Hepatocyte (in vitro differentiated cells): ENCODE data around the gene MAN1B1. TPM values are rescaled to one million over a fixed set of nuclear protein-coding genes. Genes with fewer than 3 reads are reported as not detected.
A peak's percentile ranks its signal among the peaks of the same experiment; 100 is the strongest.

Experiments
- DNase-seq: peaks from one replicate; pipeline ENCODE4 v3.0.0-alpha.2; 2016; ENCODE audit warnings: low spot score
- H2AFZ ChIP-seq: fragments of 200-600 bp; sonication (generic); 2 replicates; pipeline ENCODE4 v1.6.0; 2016; ENCODE audit warnings: antibody characterized with exemption, mild to moderate bottlenecking
- H3K27ac ChIP-seq: fragments of 200-600 bp; sonication (generic); 2 replicates; pipeline ENCODE4 v1.5.1; 2016; ENCODE audit warnings: mild to moderate bottlenecking
- H3K27me3 ChIP-seq: fragments of 200-600 bp; sonication (generic); 2 replicates; pipeline ENCODE4 v1.6.1; 2016
- H3K36me3 ChIP-seq: fragments of 200-600 bp; sonication (generic); replicated peaks from 2 replicates; pipeline ENCODE4 v1.5.1; 2016; ENCODE audit warnings: low read depth; ENCODE audit not compliant: insufficient read depth
- H3K4me1 ChIP-seq: fragments of 200-600 bp; sonication (generic); 2 replicates; pipeline ENCODE4 v1.5.1; 2016; ENCODE audit warnings: mild to moderate bottlenecking, moderate library complexity; ENCODE audit not compliant: insufficient read depth
- H3K4me2 ChIP-seq: fragments of 200-600 bp; sonication (generic); 2 replicates; pipeline ENCODE4 v1.6.0; 2016
- H3K4me3 ChIP-seq: fragments of 200-600 bp; sonication (generic); 2 replicates; pipeline ENCODE4 v1.5.1; 2016; ENCODE audit warnings: mild to moderate bottlenecking
- H3K79me2 ChIP-seq: fragments of 200-600 bp; sonication (generic); 2 replicates; pipeline ENCODE4 v1.6.0; 2017; ENCODE audit warnings: mild to moderate bottlenecking
- H3K9me2 ChIP-seq: fragments of 200-600 bp; sonication (generic); replicated peaks from 2 replicates; pipeline ENCODE4 v1.6.0; 2017; ENCODE audit warnings: mild to moderate bottlenecking; ENCODE audit not compliant: insufficient read depth
- H3K9me3 ChIP-seq: fragments of 200-600 bp; sonication (generic); 2 replicates; pipeline ENCODE4 v1.5.1; 2016; ENCODE audit warnings: low read depth, mild to moderate bottlenecking
- H4K20me1 ChIP-seq: fragments of 200-600 bp; sonication (generic); 2 replicates; pipeline ENCODE4 v1.6.0; 2016; ENCODE audit warnings: mild to moderate bottlenecking; ENCODE audit not compliant: insufficient read depth, poor library complexity, severe bottlenecking
- CTCF ChIP-seq: fragments of 200-600 bp; sonication (generic); IDR thresholded peaks from 2 replicates; pipeline ENCODE4 v1.5.1; 2016; ENCODE audit warnings: antibody characterized with exemption, mild to moderate bottlenecking; ENCODE audit not compliant: poor library complexity
- EZH2 ChIP-seq: fragments of 200-600 bp; sonication (generic); IDR thresholded peaks from 2 replicates; pipeline ENCODE4 v1.6.1; 2016; ENCODE audit warnings: antibody characterized with exemption, mild to moderate bottlenecking, borderline replicate concordance
- EZH2phosphoT487 ChIP-seq: fragments of 200-600 bp; sonication (generic); IDR thresholded peaks from one replicate; pipeline ENCODE4 v1.6.1; 2018; ENCODE audit warnings: antibody characterized with exemption, mild to moderate bottlenecking, low read depth, moderate library complexity; ENCODE audit not compliant: unreplicated experiment, severe bottlenecking
- WGBS: methylation state at CpG from one replicate; pipeline ENCODE4 v1.1.6; 2016; ENCODE audit warnings: low lambda C conversion rate; ENCODE audit errors: missing lambda C conversion rate; 5-methylcytosine and 5-hydroxymethylcytosine counted together
- polyA plus RNA-seq: library from polyadenylated mRNA; unstranded; fragments of >200 nt; fragmentation: Nextera tagmentation; extraction: Ambion mirVana; gene quantifications from 2 replicates; pipeline ENCODE4 v1.2.1, GENCODE V29; 2016
- total RNA-seq: library from RNA; depleted of rRNA; stranded (reverse); fragments of >200 nt; gene quantifications from 2 replicates; pipeline ENCODE4 v1.2.3, GENCODE V29; 2014

The MAN1B1 gene
- total and polyA plus RNA-seq, 2 experiments from 2014 or later: 60.8 to 94.2 TPM

- Histone ChIP-seq H3K36me3 (no peaks in the 10 kb centered on the region), H3K27ac (no peak overlapping the region), H3K27me3 (peaks cover 14% of the 10 kb centered on the region), H3K9me2 (no peaks in the 10 kb centered on the region), H2AFZ (no peak overlapping the region), H3K4me3 (no peak overlapping the region), H3K9me3 (no peaks in the 10 kb centered on the region), H3K79me2 (peaks cover 14% of the 10 kb centered on the region), H3K4me1 (peaks cover 16% of the 10 kb centered on the region), H4K20me1 (peaks cover 7% of the 10 kb centered on the region), H3K4me2 (no peak overlapping the region)
- TF ChIP-seq EZH2phosphoT487: no peak
- no peak for TF ChIP-seq EZH2
- TF ChIP-seq CTCF: no peak
- WGBS: 74% methylated on average over 12 of the region's 12 CpGs
- no peak for DNase-seq
These were observed 12.0 kb upstream of the MAN1B1 start for GRCh38 chr9:137074657-137075274.

GRCh38 chr9:137075275-137075775 lies 11.5 kb upstream of the MAN1B1 start:
- peaks cover 7% of the 10 kb centered on the region for H4K20me1 ChIP-seq
- peaks cover 14% of the 10 kb centered on the region for H3K27me3 ChIP-seq
- peaks cover 16% of the 10 kb centered on the region for H3K4me1 ChIP-seq
- no peaks in the 10 kb centered on the region for H3K36me3 ChIP-seq
- H3K4me3 ChIP-seq: no peak overlapping the region
- H3K9me3 ChIP-seq: no peaks in the 10 kb centered on the region
- no peaks in the 10 kb centered on the region for H3K9me2 ChIP-seq
- no peak overlapping the region for H3K4me2 ChIP-seq
- DNase-seq: no peak
- H3K27ac ChIP-seq: no peak overlapping the region
- peaks cover 14% of the 10 kb centered on the region for H3K79me2 ChIP-seq
- TF ChIP-seq CTCF (no peak), EZH2 (no peak), EZH2phosphoT487 (no peak)
- WGBS: 79% methylated on average over 12 of the region's 12 CpGs
- no peak overlapping the region for H2AFZ ChIP-seq

- H3K4me3 ChIP-seq: no peak overlapping the region
- peak overlapping the region; percentile 96 for H3K4me2 ChIP-seq
- peaks cover 14% of the 10 kb centered on the region for H3K79me2 ChIP-seq
- H3K4me1 ChIP-seq: peaks cover 16% of the 10 kb centered on the region
- DNase-seq: no peak
- peaks cover 7% of the 10 kb centered on the region for H4K20me1 ChIP-seq
- no peak overlapping the region for H2AFZ ChIP-seq
- no peaks in the 10 kb centered on the region for H3K36me3 ChIP-seq
- H3K9me3 ChIP-seq: no peaks in the 10 kb centered on the region
- no peak for TF ChIP-seq CTCF
- no peak for TF ChIP-seq EZH2
- no peak for TF ChIP-seq EZH2phosphoT487
- peaks cover 14% of the 10 kb centered on the region for H3K27me3 ChIP-seq
- WGBS: 66% methylated on average over 15 of the region's 15 CpGs
- H3K9me2 ChIP-seq: no peaks in the 10 kb centered on the region
- H3K27ac ChIP-seq: no peak overlapping the region
These were observed 10.2 kb upstream of the MAN1B1 start for GRCh38 chr9:137076636-137077009.
